Measurements from ENCODE around the gene RPL35. TPM values are rescaled to one million over a fixed set of nuclear protein-coding genes. Genes with fewer than 3 reads are reported as not detected.

Gene RPL35
- total RNA-seq, 1 donor from 2014 or later, result 1,925 TPM

- Histone ChIP-seq H3K27ac (peak overlapping the region; percentile 68), H3K9me3 (no peaks in the 10 kb centered on the region), H3K36me3 (peaks cover 0 to 21% of the 10 kb centered on the region in 2 donors), H3K4me1 (peaks cover 21% of the 10 kb centered on the region), H3K27me3 (no peaks in the 10 kb centered on the region), H3K4me3 (peak overlapping the region; percentile 44 to 47)
- TF ChIP-seq POLR2AphosphoS5 (IDR thresholded peaks at IDR 0.05; ENCODE audit: insufficient read depth in 1 of 2, low read depth in 1 of 2) (no peak), CTCF (IDR thresholded peaks at IDR 0.05) (no peak), POLR2A (IDR thresholded peaks at IDR 0.05) (no peak)
- intact Hi-C loops (cut with DNase I), result loop anchor here (2.0 kb wide), 1 partner anchor 81 kb away; no protein-coding TSS in a partner anchor
- DNase-seq (ENCODE audit: extremely low spot score in 2 of 2), result no peak
Observed at GRCh38 chr9:124853605-124854143, 8.1 kb downstream of the RPL35 start.

GRCh38 chr9:124852829-124853531 lies 8.8 kb downstream of the RPL35 start, which contains the start of gene WDR38:
Gene WDR38 (plus strand): TSS chr9:124853460. CDS start chr9:124853532, 72 bp downstream.
- Histone ChIP-seq H3K27me3 (no peaks in the 10 kb centered on the region), H3K9me3 (no peaks in the 10 kb centered on the region), H3K36me3 (peaks cover 0 to 14% of the 10 kb centered on the region in 2 donors), H3K27ac (peak within 1 kb of the TSS; percentile 68), H3K4me1 (peaks cover 20% of the 10 kb centered on the region), H3K4me3 (peak within 1 kb of the TSS; percentile 44 to 47)
- peak in 1 of 2 donors; percentile 90 for DNase-seq (ENCODE audit: extremely low spot score in 2 of 2)
- intact Hi-C loops (cut with DNase I), result loop anchor here (2.0 kb wide), 1 partner anchor 80 kb away; no protein-coding TSS in a partner anchor
- peak in 1 of 2 donors; percentile 34 for TF ChIP-seq POLR2AphosphoS5 (IDR thresholded peaks at IDR 0.05; ENCODE audit: insufficient read depth in 1 of 2, low read depth in 1 of 2)
- peak; percentile 95 to 100 (median 99) for TF ChIP-seq CTCF (IDR thresholded peaks at IDR 0.05)
- no peak for TF ChIP-seq POLR2A (IDR thresholded peaks at IDR 0.05)

- TF ChIP-seq POLR2A (IDR thresholded peaks at IDR 0.05) (no peak), CTCF (IDR thresholded peaks at IDR 0.05) (no peak)
- Histone ChIP-seq H3K4me1 (peaks cover 20% of the 10 kb centered on the region), H3K36me3 (peaks cover 0 to 7% of the 10 kb centered on the region in 2 donors), H3K9me3 (no peaks in the 10 kb centered on the region), H3K27me3 (no peaks in the 10 kb centered on the region), H3K27ac (peak overlapping the region; percentile 68), H3K4me3 (peak overlapping the region; percentile 44 to 47)
- intact Hi-C loops (cut with DNase I), result loop anchor here (2.0 kb wide), 1 partner anchor 79 kb away; no protein-coding TSS in a partner anchor
- no peak for DNase-seq (ENCODE audit: extremely low spot score in 2 of 2)
Observed at GRCh38 chr9:124852121-124852828, 9.5 kb downstream of the RPL35 start.

DNA sequence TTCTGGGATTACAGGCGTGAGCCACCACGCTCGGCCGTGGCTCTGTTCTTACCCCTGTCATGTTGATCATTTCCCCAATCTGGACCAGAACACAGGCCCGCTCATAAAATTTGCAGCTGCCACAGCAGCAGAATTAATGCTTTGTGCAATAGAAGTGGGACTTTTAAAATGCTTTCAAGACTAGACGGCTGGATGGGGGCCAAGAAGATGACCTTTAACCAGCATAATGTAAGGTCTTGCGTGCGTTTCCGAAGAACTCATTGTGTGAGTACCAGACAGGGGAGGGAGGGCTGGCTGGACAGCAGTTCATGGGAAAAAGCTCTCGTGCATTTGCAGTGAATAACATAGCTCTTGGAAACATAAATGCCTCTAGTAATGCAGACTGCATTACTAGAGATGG lies 12.0 kb downstream of the RPL35 start:
- no peak for DNase-seq (ENCODE audit: extremely low spot score in 2 of 2)
- TF ChIP-seq CTCF (IDR thresholded peaks at IDR 0.05), result no peak
- no peak for TF ChIP-seq POLR2A (IDR thresholded peaks at IDR 0.05)
- no peak for TF ChIP-seq POLR2AphosphoS5 (IDR thresholded peaks at IDR 0.05; ENCODE audit: insufficient read depth in 1 of 2, low read depth in 1 of 2)
- no peaks in the 10 kb centered on the region for H3K9me3 ChIP-seq
- no peaks in the 10 kb centered on the region for H3K27me3 ChIP-seq
- peaks cover 20% of the 10 kb centered on the region for H3K4me1 ChIP-seq
- no peaks in the 10 kb centered on the region for H3K36me3 ChIP-seq
- no peak overlapping the region for H3K27ac ChIP-seq
- no peak overlapping the region for H3K4me3 ChIP-seq
- intact Hi-C loops (cut with DNase I), result no loop called here

Data from vagina (tissue), 2 donors.